Epidermal melanocyte (primary cell): ENCODE results near the gene TRIP12.

ENCODE experiments used
- DNase-seq: peaks from one replicate; pipeline ENCODE4 v3.0.0; 2011; ENCODE audit warnings: low spot score; ENCODE audit not compliant: insufficient read length

The TRIP12 gene

GRCh38 chr2:229718057-229718456, 203.8 kb downstream of the TRIP12 start:
- no peak for DNase-seq

GRCh38 chr2:229715895-229716507, 205.8 kb downstream of the TRIP12 start:
- DNase-seq = no peak

GRCh38 chr2:229714736-229715541, 206.9 kb downstream of the TRIP12 start:
- DNase-seq = peak; percentile 53

GRCh38 chr2:229714080-229714735, 207.6 kb downstream of the TRIP12 start, which contains the start of gene DNER:
TSS of gene DNER (minus strand) at chr2:229714555. CDS start at chr2:229714423, 132 bp downstream.
- DNase-seq = no peak
